ENCODE data around the gene EXTL1. TPM values are rescaled to one million over a fixed set of nuclear protein-coding genes. Genes with fewer than 3 reads are reported as not detected.
"Not testable (repeated sequence)": the region's sequence is repeated elsewhere in the genome, so short reads cannot be mapped to it uniquely, and the experiment has no call there.

The EXTL1 gene, protein sequence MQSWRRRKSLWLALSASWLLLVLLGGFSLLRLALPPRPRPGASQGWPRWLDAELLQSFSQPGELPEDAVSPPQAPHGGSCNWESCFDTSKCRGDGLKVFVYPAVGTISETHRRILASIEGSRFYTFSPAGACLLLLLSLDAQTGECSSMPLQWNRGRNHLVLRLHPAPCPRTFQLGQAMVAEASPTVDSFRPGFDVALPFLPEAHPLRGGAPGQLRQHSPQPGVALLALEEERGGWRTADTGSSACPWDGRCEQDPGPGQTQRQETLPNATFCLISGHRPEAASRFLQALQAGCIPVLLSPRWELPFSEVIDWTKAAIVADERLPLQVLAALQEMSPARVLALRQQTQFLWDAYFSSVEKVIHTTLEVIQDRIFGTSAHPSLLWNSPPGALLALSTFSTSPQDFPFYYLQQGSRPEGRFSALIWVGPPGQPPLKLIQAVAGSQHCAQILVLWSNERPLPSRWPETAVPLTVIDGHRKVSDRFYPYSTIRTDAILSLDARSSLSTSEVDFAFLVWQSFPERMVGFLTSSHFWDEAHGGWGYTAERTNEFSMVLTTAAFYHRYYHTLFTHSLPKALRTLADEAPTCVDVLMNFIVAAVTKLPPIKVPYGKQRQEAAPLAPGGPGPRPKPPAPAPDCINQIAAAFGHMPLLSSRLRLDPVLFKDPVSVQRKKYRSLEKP
- polyA plus RNA-seq (ENCODE audit: low read depth in 6 of 6): not detected

DNA sequence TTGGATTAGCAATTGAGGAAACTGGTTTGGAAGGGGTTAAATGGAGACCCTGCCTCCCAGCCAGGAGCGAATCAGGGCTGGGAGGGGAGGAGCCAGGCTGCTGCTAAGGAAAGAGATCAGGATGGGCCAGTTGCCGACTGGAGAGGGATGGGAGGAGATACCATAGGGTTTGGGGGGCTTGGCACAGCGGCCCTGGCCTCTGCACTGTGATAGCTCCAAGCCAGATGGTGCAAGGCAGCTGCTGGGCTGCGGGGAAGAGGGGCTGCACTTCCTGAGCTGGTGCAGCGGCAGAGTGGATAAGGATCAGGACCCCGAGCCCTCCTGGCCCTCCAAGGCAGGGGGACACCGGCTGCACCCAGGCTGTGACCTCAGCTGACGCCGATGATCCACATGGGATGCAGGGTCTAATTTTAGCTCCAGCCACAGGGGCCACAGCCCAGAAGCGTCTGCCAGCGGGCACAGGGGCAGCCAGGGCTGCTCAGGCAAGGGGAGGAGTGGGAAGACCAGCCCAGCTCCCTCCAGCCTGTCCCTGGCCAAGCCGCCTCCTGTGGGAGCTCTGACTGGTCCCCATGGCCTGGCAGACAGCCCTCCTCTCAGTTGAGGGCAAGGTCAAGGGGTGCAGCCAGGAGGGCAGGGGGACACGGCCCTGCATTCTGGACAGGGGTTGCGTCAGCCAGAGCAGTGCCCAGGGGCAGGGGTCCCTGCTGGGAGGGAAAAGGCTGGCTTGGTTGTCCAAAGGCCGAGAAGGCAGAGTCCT, at the start of gene EXTL1:
EXTL1 (plus strand) TSS at position 129 of the 757 bp plus-strand sequence. CDS start 872 bp downstream, outside the sequence.
- ATAC-seq (ENCODE audit: low read depth in 2 of 2) (no peak), DNase-seq (no peak)
- no peaks in the 10 kb centered on the region for H3K9me3 Mint-ChIP-seq
- no peak within 1 kb of the TSS for H3K4me3 Mint-ChIP-seq
- H3K36me3 Mint-ChIP-seq: no peaks in the 10 kb centered on the region
- H3K27ac Mint-ChIP-seq: peak within 1 kb of the TSS in 3 of 6 donors; percentile 44 to 94 (median 47)
- H3K27me3 Mint-ChIP-seq: peaks cover 2 to 18% (median 9%) of the 10 kb centered on the region in 3 donors
- no peaks in the 10 kb centered on the region for H3K4me1 Mint-ChIP-seq

DNA sequence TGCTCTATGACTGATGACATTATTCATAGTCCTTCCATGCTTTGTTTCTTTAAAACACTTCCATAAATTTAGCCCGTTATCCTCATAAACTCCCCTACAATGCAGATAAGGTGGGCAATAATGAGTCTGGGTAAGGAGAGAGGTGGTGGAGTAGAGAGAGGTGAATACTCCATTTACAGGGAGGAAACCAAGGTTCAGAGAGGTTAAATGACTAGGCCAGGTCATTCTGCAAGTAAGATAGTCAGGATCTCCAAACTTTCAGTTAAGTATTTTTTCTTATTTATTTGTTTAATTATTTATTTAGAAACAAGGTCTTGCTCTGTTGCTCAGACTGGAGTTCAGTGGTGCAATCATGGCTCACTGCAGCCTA, 49.8 kb upstream of the EXTL1 start:
- ATAC-seq (ENCODE audit: low read depth in 2 of 2): no peak
- DNase-seq: no peak
- H3K36me3 Mint-ChIP-seq: peaks cover 29 to 39% of the 10 kb centered on the region in 2 donors
- H3K9me3 Mint-ChIP-seq: no peaks in the 10 kb centered on the region
- H3K27me3 Mint-ChIP-seq: no peaks in the 10 kb centered on the region
- peak overlapping the region in 5 of 8 donors; percentile 0 to 74 (median 39) for H3K4me3 Mint-ChIP-seq
- peaks cover 19 to 32% (median 23%) of the 10 kb centered on the region in 3 donors for H3K4me1 Mint-ChIP-seq
- peak overlapping the region; percentile 7 to 87 (median 75) for H3K27ac Mint-ChIP-seq

- Mint-ChIP-seq H3K27me3 (no peaks in the 10 kb centered on the region), H3K4me3 (no peak overlapping the region), H3K36me3 (peaks cover 19 to 30% of the 10 kb centered on the region in 2 donors), H3K4me1 (peaks cover 19 to 23% (median 23%) of the 10 kb centered on the region in 3 donors), H3K9me3 (no peaks in the 10 kb centered on the region), H3K27ac (peak overlapping the region in 1 of 6 donors; percentile 57)
- ATAC-seq (ENCODE audit: low read depth in 2 of 2) (no peak), DNase-seq (no peak)
Observed at GRCh38 chr1:25973610-25974321, 47.8 kb upstream of the EXTL1 start.

DNA sequence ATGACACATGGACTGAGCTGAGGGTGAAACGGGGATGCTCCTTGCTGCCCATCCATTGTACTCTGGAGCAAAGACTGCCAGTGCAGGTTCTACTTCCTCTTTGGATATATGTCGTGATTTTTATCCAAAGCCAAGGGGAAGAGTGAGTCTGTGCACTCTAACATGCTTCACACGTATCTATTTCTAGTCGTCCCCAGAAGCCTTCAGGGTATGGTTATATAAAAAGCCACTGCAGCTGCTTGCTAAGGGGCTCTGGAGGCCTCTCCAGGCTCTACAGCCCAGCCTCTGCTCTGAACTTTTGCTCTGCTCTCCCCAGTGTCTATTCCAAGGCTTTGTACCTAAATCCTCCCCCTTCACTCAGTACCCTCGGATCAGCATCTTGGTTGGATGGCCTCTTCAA, 43.8 kb upstream of the EXTL1 start:
- no peak for ATAC-seq (ENCODE audit: low read depth in 2 of 2)
- no peaks in the 10 kb centered on the region for H3K27me3 Mint-ChIP-seq

DNA sequence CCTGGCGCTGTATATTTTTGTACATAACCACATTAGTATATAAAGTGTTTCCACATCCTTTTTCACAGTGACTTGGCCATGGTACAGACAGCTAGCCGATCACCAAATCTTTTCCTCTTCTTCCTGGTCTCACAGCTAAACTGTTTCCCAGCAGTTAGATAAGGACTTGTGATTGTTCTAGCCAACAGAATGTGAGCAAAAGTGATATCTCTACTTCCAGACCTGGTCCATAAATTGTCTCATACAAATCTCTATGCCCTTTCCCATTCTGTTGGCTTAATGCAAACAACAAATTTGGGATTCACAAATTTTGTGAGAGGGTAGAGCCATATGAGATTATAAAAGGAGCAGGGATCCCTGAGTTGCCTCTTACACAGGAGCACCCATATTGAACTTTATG, 43.2 kb upstream of the EXTL1 start:
- Mint-ChIP-seq H3K27ac (no peak overlapping the region), H3K4me1 (no peaks in the 10 kb centered on the region), H3K4me3 (no peak overlapping the region), H3K9me3 (no peaks in the 10 kb centered on the region), H3K27me3 (no peaks in the 10 kb centered on the region), H3K36me3 (peaks cover 30 to 40% of the 10 kb centered on the region in 2 donors)
- ATAC-seq (ENCODE audit: low read depth in 2 of 2): no peak
- DNase-seq: no peak

More for the DNA sequence above, 43.8 kb upstream of the EXTL1 start:
- no peak for DNase-seq
- no peak overlapping the region for H3K27ac Mint-ChIP-seq
- no peak overlapping the region for H3K4me3 Mint-ChIP-seq
- peaks cover 28 to 40% of the 10 kb centered on the region in 2 donors for H3K36me3 Mint-ChIP-seq
- H3K9me3 Mint-ChIP-seq: no peaks in the 10 kb centered on the region
- H3K4me1 Mint-ChIP-seq: no peaks in the 10 kb centered on the region

GRCh38 chr1:25979210-25979609, 42.4 kb upstream of the EXTL1 start:
- no peak for ATAC-seq (ENCODE audit: low read depth in 2 of 2)
- Mint-ChIP-seq H3K9me3 (no peaks in the 10 kb centered on the region), H3K4me1 (no peaks in the 10 kb centered on the region), H3K4me3 (no peak overlapping the region), H3K36me3 (peaks cover 30 to 44% of the 10 kb centered on the region in 2 donors), H3K27me3 (no peaks in the 10 kb centered on the region), H3K27ac (no peak overlapping the region)
- no peak for DNase-seq

DNA sequence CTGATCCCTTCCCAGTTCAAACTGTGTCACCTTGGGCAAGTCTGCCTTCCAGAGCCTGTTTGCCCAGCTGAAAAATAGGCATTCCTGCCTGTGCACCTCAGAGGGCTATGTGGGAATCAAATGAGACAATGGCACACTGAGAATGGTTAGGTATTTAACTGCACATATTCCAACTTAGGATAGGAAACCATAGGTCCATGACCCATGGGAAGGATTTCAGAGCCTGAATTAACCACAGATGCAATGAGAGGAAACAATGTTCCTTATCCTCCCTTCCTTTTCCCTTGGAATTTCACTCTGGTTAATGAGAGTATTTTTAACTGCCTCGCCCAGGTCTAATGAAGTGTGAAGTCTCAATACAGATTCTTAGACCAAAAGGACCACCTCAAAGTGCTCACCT, 36.4 kb upstream of the EXTL1 start:
- no peak overlapping the region for H3K27ac Mint-ChIP-seq
- DNase-seq: no peak
- peaks cover 24 to 28% of the 10 kb centered on the region in 2 donors for H3K36me3 Mint-ChIP-seq
- no peaks in the 10 kb centered on the region for H3K27me3 Mint-ChIP-seq
- peaks cover 4 to 9% (median 6%) of the 10 kb centered on the region in 3 donors for H3K4me1 Mint-ChIP-seq
- no peak overlapping the region for H3K4me3 Mint-ChIP-seq
- no peak for ATAC-seq (ENCODE audit: low read depth in 2 of 2)
- H3K9me3 Mint-ChIP-seq: no peaks in the 10 kb centered on the region

GRCh38 chr1:25985670-25986069, 35.9 kb upstream of the EXTL1 start:
- Mint-ChIP-seq H3K4me1 (peaks cover 8 to 14% (median 11%) of the 10 kb centered on the region in 3 donors), H3K27ac (peak overlapping the region in 1 of 6 donors; percentile 30), H3K9me3 (no peaks in the 10 kb centered on the region), H3K27me3 (no peaks in the 10 kb centered on the region), H3K4me3 (no peak overlapping the region), H3K36me3 (peaks cover 24 to 28% of the 10 kb centered on the region in 2 donors)
- ATAC-seq (ENCODE audit: low read depth in 2 of 2) (no peak), DNase-seq (no peak)

DNA sequence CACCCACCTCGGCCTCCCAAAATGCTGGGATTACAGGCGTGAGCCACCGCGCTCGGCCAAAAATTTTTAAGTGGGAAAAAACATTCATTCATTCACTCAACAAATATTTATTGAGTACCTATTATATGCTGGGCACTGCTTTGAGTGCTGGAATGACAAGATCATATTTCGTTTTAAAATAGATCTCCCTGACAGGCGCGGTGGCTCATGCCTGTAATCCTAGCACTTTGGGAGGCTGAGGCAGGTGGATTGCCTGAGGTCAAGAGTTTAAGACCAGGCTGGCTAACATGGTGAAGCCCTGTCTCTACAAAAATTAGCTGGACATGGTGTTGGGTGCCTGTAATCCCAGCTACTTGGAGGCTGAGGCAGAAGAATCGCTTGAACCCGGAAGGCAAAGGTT, 34.8 kb upstream of the EXTL1 start:
- not testable (repeated sequence) for H3K9me3 Mint-ChIP-seq; H3K27ac Mint-ChIP-seq; H3K27me3 Mint-ChIP-seq; ATAC-seq (ENCODE audit: low read depth in 2 of 2); H3K4me3 Mint-ChIP-seq; DNase-seq
- H3K36me3 Mint-ChIP-seq: peaks cover 23 to 24% of the 10 kb centered on the region in 2 donors
- H3K4me1 Mint-ChIP-seq: peaks cover 13 to 19% (median 15%) of the 10 kb centered on the region in 3 donors

DNA sequence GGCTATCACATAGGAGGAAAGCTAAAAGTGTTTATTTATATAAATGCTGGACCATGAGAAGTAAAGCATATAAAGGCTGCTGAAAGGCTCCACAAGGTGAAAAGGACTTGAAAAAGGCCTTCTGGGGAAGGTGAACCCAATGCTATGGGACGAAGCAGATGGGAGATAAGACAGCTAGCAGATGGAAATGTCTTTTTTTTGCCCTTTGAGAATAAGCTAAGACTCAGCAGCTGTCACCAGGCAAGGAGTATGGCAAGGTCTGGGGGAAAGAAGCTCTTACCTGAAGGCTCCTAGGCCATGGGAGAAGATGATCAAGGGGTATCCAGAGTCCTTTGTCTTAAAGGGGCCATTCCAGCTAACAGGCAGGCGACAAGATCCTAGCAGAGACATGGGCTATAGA, 33.6 kb upstream of the EXTL1 start:
- ATAC-seq (ENCODE audit: low read depth in 2 of 2): no peak
- no peak overlapping the region for H3K4me3 Mint-ChIP-seq

GRCh38 chr1:25989440-25990234, 31.9 kb upstream of the EXTL1 start:
- H3K4me3 Mint-ChIP-seq: no peak overlapping the region
- ATAC-seq (ENCODE audit: low read depth in 2 of 2) (no peak), DNase-seq (no peak)
- peak overlapping the region in 2 of 6 donors; percentile 49 to 82 for H3K27ac Mint-ChIP-seq
- H3K9me3 Mint-ChIP-seq: no peaks in the 10 kb centered on the region
- H3K4me1 Mint-ChIP-seq: peaks cover 18 to 23% (median 22%) of the 10 kb centered on the region in 3 donors
- peaks cover 0 to 12% of the 10 kb centered on the region in 2 donors for H3K36me3 Mint-ChIP-seq
- H3K27me3 Mint-ChIP-seq: no peaks in the 10 kb centered on the region

More for the DNA sequence above, 33.6 kb upstream of the EXTL1 start:
- no peak for DNase-seq
- H3K27me3 Mint-ChIP-seq: no peaks in the 10 kb centered on the region
- H3K4me1 Mint-ChIP-seq: peaks cover 13 to 19% (median 18%) of the 10 kb centered on the region in 3 donors
- H3K9me3 Mint-ChIP-seq: no peaks in the 10 kb centered on the region
- H3K27ac Mint-ChIP-seq: no peak overlapping the region
- peaks cover 12% of the 10 kb centered on the region in 2 donors for H3K36me3 Mint-ChIP-seq

DNA sequence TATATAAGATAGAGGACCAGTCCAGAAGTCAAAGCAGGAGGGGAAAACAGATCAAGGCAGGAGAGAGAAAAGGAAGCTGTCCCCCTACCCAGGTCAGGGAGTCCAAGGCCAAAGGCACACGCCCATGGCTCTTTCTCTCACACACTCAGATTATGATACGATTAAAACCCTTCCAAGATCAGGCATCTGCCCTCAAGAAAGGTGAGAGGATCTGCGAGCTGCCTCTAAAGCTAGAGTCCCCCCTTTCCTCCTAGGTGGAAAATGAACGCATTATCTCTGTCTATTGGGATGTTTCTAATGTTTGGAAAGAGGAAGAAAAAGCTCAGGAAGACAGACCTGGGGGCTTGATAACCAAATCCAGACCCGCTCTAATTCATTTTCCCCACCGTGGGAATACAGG, 31.3 kb upstream of the EXTL1 start:
- Mint-ChIP-seq H3K4me1 (peaks cover 18 to 23% (median 22%) of the 10 kb centered on the region in 3 donors), H3K27ac (peak overlapping the region in 1 of 6 donors; percentile 73), H3K27me3 (no peaks in the 10 kb centered on the region), H3K36me3 (peaks cover 0 to 12% of the 10 kb centered on the region in 2 donors), H3K4me3 (peak overlapping the region in 3 of 8 donors; percentile 18 to 70 (median 33)), H3K9me3 (no peaks in the 10 kb centered on the region)
- ATAC-seq (ENCODE audit: low read depth in 2 of 2): no peak
- no peak for DNase-seq

Measured in naive B cell (primary cell).